ENCODE measurements around the gene OSER1. TPM values are rescaled to one million over a fixed set of nuclear protein-coding genes. Genes with fewer than 3 reads are reported as not detected.

The OSER1 gene
- total RNA-seq, 1 experiment from 2014 or later = 35.7 TPM

- Mint-ChIP-seq H3K4me3 (peak overlapping the region; percentile 98 to 100), H3K36me3 (ENCODE audit: insufficient read depth in 1 of 3, low read depth in 3 of 3) (peaks cover 11 to 24% (median 21%) of the 10 kb centered on the region in 3 experiments), H3K27ac (peak overlapping the region in 2 of 3 experiments; percentile 31 to 33; a peak in 2 of 7 replicates), H3K4me1 (peaks cover 25 to 35% of the 10 kb centered on the region in 2 experiments), H3K27me3 (ENCODE audit: low read depth) (no peaks in the 10 kb centered on the region), H3K9me3 (peaks cover 0 to 2% of the 10 kb centered on the region in 2 experiments; a peak in 2 of 5 replicates)
- no peak overlapping the region for H2BK12ac ChIP-seq (ENCODE audit: insufficient read length, low read depth, low read length)
- no peak overlapping the region for H3K56ac ChIP-seq (ENCODE audit: insufficient read length, low read depth, low read length)
- H3T11ph ChIP-seq (ENCODE audit: low read length) = no peak overlapping the region
- H4K5ac ChIP-seq (ENCODE audit: insufficient read length, low read depth, low read length) = no peak overlapping the region
- no peaks in the 10 kb centered on the region for H4K20me1 ChIP-seq (ENCODE audit: control insufficient read depth, insufficient read depth, insufficient read length)
- no peak overlapping the region for H4K8ac ChIP-seq (replicated peaks; ENCODE audit: insufficient read length, low read depth, low read length)
- H2BK5ac ChIP-seq (ENCODE audit: insufficient read length, low read length) = no peak overlapping the region
- H4K91ac ChIP-seq (ENCODE audit: insufficient read length, low read depth, low read length) = no peak overlapping the region
- no peak overlapping the region for H2BK120ac ChIP-seq (ENCODE audit: low read depth, low read length, poor library complexity, severe bottlenecking)
- no peak overlapping the region for H2AFZ ChIP-seq (ENCODE audit: low read length)
- peak overlapping the region; percentile 82 for H3K4me2 ChIP-seq (ENCODE audit: insufficient read depth, insufficient read length, low read length)
- DNase-seq = no peak
- H3K79me2 ChIP-seq (ENCODE audit: insufficient read depth, low read length) = peaks cover 21% of the 10 kb centered on the region
- no peak overlapping the region for H3K27ac ChIP-seq (ENCODE audit: insufficient read length, low read depth, low read length)
- H3K23ac ChIP-seq (ENCODE audit: insufficient read length, low read depth, low read length) = no peak overlapping the region
- H3K4ac ChIP-seq (ENCODE audit: low read depth, low read length) = no peak overlapping the region
- H2AK5ac ChIP-seq (ENCODE audit: insufficient read length, low read length) = no peak overlapping the region
- no CpG with 5 or more reads among the region's 7 CpGs for WGBS (ENCODE audit: extremely low coverage, insufficient read length, low lambda C conversion rate)
- no peak overlapping the region for H3K18ac ChIP-seq (ENCODE audit: insufficient read length, low read depth, low read length)
- peaks cover 3% of the 10 kb centered on the region; the same call in 1 of the 2 replicates for H3K4me1 ChIP-seq (ENCODE audit: insufficient read depth, low read length)
- H2BK20ac ChIP-seq (ENCODE audit: low read depth, low read length, poor library complexity, severe bottlenecking) = no peak overlapping the region
- H3K27me3 ChIP-seq (ENCODE audit: insufficient read depth, low read length) = no peaks in the 10 kb centered on the region
- TF ChIP-seq, protein P1, sequence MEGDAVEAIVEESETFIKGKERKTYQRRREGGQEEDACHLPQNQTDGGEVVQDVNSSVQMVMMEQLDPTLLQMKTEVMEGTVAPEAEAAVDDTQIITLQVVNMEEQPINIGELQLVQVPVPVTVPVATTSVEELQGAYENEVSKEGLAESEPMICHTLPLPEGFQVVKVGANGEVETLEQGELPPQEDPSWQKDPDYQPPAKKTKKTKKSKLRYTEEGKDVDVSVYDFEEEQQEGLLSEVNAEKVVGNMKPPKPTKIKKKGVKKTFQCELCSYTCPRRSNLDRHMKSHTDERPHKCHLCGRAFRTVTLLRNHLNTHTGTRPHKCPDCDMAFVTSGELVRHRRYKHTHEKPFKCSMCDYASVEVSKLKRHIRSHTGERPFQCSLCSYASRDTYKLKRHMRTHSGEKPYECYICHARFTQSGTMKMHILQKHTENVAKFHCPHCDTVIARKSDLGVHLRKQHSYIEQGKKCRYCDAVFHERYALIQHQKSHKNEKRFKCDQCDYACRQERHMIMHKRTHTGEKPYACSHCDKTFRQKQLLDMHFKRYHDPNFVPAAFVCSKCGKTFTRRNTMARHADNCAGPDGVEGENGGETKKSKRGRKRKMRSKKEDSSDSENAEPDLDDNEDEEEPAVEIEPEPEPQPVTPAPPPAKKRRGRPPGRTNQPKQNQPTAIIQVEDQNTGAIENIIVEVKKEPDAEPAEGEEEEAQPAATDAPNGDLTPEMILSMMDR (conservative IDR thresholded peaks at IDR 0.05) = no peak
- H3K23me2 ChIP-seq (ENCODE audit: insufficient read length, low read depth, low read length, poor library complexity, severe bottlenecking) = peaks cover 15% of the 10 kb centered on the region
- no peak overlapping the region for H3K14ac ChIP-seq (ENCODE audit: insufficient read depth, low read length)
- H3K9me3 ChIP-seq (ENCODE audit: control insufficient read depth, low read depth, low read length) = no peaks in the 10 kb centered on the region
- H3K9ac ChIP-seq (ENCODE audit: extremely low read depth, insufficient read length, low read length) = peak overlapping the region; percentile 49
- H3K79me1 ChIP-seq (ENCODE audit: insufficient read depth, low read depth, low read length, poor library complexity, severe bottlenecking) = peaks cover 3% of the 10 kb centered on the region
- H2BK15ac ChIP-seq (ENCODE audit: low read depth, low read length) = no peak overlapping the region
Measured at GRCh38 chr20:44208770-44209169, 1.8 kb downstream of the OSER1 start.
